DMS53 treated with DMSO at 0.1 percent for 48 hours (cell line): ENCODE results near the gene MOB2.

Source experiments
- DNase-seq: peaks from one replicate; lab custom pipeline; 2025; ENCODE audit not compliant: unreplicated experiment; lab: John Stamatoyannopoulos, UW

Gene MOB2

GRCh38 chr11:1422481-1422880 is 64.1 kb downstream of the MOB2 start:
- DNase-seq: no peak

DNA sequence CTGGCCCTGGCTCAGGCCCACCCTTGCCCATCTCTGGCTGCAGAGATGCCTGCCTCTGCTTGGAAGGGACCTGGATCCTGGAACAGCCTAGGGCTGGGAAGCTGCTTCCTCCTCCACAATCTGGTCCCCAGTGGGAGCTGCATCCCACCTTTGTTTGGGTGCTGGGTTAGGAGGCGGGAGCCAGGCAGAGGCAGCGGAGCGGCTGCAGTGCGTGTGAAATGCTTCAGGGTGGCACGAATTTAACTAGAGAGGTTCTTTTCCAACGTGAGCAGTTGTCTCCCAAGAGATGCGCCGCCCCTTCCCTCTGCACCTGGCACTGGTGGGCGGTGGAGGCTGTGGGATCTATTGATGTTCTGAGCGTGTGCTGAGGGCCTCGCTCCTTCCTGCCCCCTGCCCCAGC is 65.3 kb downstream of the MOB2 start:
- DNase-seq: no peak

- DNase-seq: no peak
These were observed 66.8 kb downstream of the MOB2 start for GRCh38 chr11:1419811-1420210.
